Adrenal gland (tissue), 5 donors: ENCODE data around the gene ZNF672.

Experiments
- CTCF ChIP-seq, 6 experiments: fragments of 450-650 bp in 4 of 6; fragments of 200-600 bp in 2 of 6; sonication (generic) in 1 of 6; IDR thresholded peaks; 1 replicate in 5 of 6; 2 replicates in 1 of 6; pipeline versions ENCODE4 v1.5.1 to v1.8.0; 2016 to 2021; ENCODE audit warnings: antibody characterized with exemption in 6 of 6, mild to moderate bottlenecking in 2 of 6, moderate library complexity in 1 of 6
- POLR2A ChIP-seq, 2 donors: fragments of 450-650 bp; IDR thresholded peaks; one replicate each; pipeline ENCODE4 v1.6.1; 2017; ENCODE audit warnings: antibody characterized with exemption in 2 of 2, mild to moderate bottlenecking in 2 of 2, moderate library complexity in 1 of 2
- donor health status: DM: no; HTN: no; CAD: no.

GRCh38 chr1:248808876-248809275 lies 29.1 kb upstream of the ZNF672 start:
- TF ChIP-seq CTCF (IDR thresholded peaks at IDR 0.05) (no peak), POLR2A (IDR thresholded peaks at IDR 0.05) (no peak)
